Stimulated activated CD4-positive, alpha-beta T cell treated with anti-CD3 and anti-CD28 coated beads, TNF-alpha, amount 100 ng/mL, for 48 hours (primary cell): ENCODE measurements around the gene ZAP70.

ENCODE experiments used
- DNase-seq, 3 donors: peaks; one replicate each; pipeline ENCODE4 v3.0.0-alpha.2; 2020; ENCODE audit warnings: low read depth in 3 of 3

Gene ZAP70

GRCh38 chr2:97717613-97717995, 4.2 kb downstream of the ZAP70 start:
- DNase-seq, result no peak

GRCh38 chr2:97718051-97718882, 4.9 kb downstream of the ZAP70 start:
- peak in 1 of 3 donors; percentile 62 for DNase-seq

GRCh38 chr2:97718942-97719341, 5.6 kb downstream of the ZAP70 start:
- no peak for DNase-seq

- no peak for DNase-seq
These were observed 6.2 kb downstream of the ZAP70 start for GRCh38 chr2:97719362-97720155.

GRCh38 chr2:97720746-97721145, 7.4 kb downstream of the ZAP70 start:
- no peak for DNase-seq

GRCh38 chr2:97722227-97722626, 8.9 kb downstream of the ZAP70 start:
- DNase-seq, result no peak

- no peak for DNase-seq
These were observed 10.0 kb downstream of the ZAP70 start for GRCh38 chr2:97723156-97724072.

GRCh38 chr2:97724073-97724410, 10.7 kb downstream of the ZAP70 start:
- DNase-seq, result no peak

- no peak for DNase-seq
These were observed 11.1 kb downstream of the ZAP70 start for GRCh38 chr2:97724501-97724900.

GRCh38 chr2:97724946-97725688, 11.7 kb downstream of the ZAP70 start:
- no peak for DNase-seq

- no peak for DNase-seq
These were observed 13.1 kb downstream of the ZAP70 start for GRCh38 chr2:97726261-97727064.

- no peak for DNase-seq
These were observed 13.9 kb downstream of the ZAP70 start for GRCh38 chr2:97727296-97727695.

- no peak for DNase-seq
These were observed 14.8 kb downstream of the ZAP70 start for GRCh38 chr2:97728091-97728731.

GRCh38 chr2:97730245-97730644, 16.9 kb downstream of the ZAP70 start:
- no peak for DNase-seq

GRCh38 chr2:97731274-97732020, 18.1 kb downstream of the ZAP70 start:
- DNase-seq, result no peak

- no peak for DNase-seq
These were observed 19.3 kb downstream of the ZAP70 start for GRCh38 chr2:97732436-97733340.

GRCh38 chr2:97733341-97734035, 20.1 kb downstream of the ZAP70 start:
- DNase-seq, result no peak
